HG03469 (cell line): ENCODE data around the gene SLC22A1.
"Not testable (repeated sequence)": the region's sequence is repeated elsewhere in the genome, so short reads cannot be mapped to it uniquely, and the experiment has no call there.

ENCODE experiments used
- ATAC-seq: cut with Tn5 transposase; IDR thresholded peaks from one replicate; pipeline ENCODE4 v1.9.1; 2021; ENCODE audit warnings: mild to moderate bottlenecking, moderate library complexity, moderate number of reproducible peaks; ENCODE audit not compliant: unreplicated experiment

SLC22A1 gene

DNA sequence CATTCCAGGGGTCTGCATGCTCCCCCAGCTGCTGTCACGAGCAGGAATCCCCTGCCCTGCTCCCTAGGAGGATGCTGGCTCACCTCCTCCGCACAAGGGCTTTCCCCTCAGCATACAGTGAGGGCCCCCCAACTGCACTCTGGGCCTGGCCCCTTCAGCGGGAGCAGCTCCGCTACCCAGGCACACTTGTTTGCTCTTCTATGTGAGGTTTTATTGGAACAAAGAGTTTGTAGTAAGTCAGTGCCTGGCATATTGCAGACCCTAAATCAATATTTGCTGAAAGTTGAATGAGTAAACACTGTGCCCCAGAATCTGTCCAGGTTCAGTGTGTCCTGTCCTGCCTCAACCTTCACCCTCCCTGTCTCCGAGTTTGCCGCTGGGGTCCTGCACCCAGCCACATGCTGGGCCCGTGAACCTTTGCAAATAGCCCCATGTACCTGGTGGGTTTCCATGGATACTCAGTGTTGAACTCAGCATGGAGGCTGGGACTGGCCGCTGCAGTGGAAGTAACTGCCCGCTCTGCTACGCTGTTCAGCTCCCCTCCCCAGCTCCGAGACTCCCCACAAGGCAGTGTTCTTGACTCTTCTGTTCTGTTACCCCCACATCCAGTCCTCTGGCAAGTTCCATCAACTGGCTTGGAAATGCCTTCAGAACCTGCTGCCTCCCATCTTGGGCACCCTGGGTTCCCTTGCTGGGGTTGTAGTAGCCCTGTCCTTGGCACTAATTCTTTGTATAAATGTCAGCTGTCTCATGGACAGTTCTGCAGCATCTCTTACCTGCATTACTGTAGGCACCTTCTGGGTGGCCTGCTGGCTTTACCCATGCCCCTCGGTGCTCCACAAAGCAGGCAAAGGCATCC is 15.7 kb downstream of the SLC22A1 start:
- no peak for ATAC-seq

DNA sequence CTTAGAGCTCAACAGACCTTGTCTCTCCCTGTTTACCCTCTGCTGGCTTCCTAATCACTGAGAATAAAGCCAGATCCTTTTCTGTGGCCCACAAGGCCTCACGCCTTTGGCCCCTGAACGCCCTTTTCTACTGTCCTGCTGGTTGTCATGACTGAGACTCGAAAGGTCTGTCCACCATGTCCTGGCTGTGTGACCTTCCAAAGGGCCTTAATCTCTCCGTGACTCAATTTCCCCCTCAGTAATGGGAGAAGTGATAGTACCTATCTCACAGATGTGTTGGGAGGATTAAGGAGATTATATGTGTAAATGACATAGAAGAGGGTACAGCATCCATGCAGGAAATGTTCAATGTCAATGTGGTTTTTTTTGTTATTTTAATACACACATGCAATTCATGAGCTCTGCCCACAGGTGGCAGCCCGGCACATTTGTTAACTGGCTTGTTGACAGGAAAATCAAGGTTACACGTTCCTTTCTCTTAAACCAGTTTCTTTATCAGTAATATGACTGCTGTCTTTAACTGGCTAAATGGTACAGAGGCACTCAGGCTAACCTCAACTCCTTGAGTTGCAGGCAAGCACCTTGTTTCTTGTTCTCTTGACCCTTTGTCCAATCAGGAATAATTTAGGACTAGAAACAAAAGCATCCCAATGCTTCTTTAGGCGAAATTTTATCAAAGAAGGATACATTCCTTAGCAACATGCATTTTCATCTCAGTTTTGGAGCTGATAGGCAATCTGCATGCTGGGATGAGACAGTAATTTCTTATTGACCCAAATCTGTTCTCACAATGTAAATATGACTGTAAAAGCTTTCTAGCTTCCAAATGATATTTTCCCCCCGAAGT is 16.6 kb downstream of the SLC22A1 start:
- peak; percentile 41 for ATAC-seq

- no peak for ATAC-seq
Measured at GRCh38 chr6:160138839-160139419, 17.3 kb downstream of the SLC22A1 start.

DNA sequence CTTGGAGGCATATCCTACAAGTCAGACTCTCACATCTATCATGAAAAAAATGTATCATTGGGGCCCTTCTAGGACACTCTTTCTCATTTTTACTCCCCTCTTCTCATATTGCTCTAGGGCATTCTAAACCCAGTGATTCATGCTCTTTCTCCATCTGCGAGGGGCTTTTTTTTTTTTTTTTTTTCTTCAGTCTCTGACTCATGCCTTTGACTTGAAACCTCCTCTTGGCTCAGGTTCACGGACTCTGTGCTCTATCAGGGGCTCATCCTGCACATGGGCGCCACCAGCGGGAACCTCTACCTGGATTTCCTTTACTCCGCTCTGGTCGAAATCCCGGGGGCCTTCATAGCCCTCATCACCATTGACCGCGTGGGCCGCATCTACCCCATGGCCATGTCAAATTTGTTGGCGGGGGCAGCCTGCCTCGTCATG is 17.8 kb downstream of the SLC22A1 start:
- no peak for ATAC-seq

DNA sequence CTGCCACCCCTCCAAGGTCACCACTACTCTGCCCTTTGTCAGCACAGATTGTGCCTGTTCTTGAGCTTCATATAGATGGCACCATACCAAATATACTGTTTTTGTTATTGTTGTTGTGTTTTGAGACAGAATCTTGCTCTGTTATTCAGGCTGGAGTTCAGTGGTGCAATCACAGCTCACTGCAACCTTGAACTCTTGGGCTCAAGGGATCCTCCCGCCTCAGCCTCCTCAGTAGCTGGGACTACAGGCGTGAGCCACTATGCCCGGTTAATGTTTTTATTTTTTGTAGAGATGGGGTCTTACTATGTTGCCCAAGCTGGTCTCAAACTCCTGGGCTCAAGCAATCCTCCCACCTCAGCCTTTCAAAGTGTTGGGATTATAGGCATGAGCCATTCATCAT is 18.9 kb downstream of the SLC22A1 start:
- ATAC-seq = not testable (repeated sequence)

DNA sequence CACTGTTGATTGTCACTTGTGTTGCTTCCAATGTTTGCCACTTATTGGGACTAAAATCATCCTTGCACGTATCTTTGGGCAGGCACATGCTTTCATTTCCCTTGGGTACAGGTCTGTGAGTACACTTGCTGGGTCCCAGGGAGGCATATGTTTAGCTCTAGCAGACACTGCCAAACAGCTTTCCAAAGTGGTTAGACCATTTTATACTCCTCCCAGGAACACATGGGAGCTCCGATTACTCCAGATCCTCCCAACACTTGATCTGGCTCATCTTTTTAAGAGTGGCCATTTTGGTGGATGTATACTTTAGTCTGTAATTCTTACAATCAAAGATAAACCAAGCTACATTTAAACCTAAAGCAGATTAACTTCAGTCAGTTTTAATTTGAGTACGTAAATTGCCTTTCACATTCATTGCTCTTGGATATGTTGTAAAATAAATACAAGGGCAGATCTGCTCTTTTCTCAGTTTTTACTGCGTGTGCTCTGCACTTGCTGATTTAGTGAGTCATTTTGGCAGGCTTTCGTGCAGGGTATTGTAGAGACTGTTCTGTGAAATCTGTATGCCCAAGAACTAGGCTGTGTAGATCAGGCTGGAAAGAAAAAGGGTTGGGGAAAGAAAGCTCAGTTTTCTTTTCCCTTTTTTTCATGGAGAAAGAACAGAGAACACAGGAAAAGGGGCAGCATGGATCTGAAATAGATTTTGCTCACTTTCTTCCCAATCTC is 19.5 kb downstream of the SLC22A1 start:
- no peak for ATAC-seq

GRCh38 chr6:160142115-160142715 is 20.6 kb downstream of the SLC22A1 start:
- no peak for ATAC-seq

DNA sequence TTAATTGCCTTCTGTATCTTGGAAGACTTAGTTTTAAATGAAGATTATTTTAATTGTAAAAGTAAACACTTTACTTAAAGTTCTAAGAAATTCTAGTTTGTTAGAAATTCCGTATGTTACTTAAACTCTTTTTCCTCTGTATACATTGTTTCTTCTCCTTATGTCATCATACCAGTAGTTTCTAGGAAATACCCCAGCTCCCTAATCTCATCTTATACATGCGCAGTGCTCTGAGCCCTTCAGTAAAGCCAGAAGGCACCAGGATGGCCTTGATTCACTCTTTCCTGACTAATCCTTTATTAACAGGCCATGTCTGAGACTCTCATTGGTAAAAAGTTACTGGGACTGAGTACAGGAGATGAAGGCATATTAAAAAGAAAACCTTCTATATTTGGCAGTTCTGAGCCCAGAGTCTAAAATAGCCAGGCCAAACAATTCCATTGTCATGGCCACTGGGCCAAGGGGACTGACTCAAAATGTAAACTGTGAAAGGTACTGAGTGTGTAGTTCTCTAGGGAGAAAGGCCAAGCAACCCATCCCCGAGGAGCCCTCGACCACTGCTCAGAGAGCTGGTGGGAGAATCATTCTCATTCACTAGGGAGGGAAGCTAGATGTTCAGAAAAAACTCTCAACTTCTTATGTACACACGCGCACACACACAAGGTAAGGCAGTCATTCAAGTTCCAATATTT is 25.0 kb downstream of the SLC22A1 start:
- ATAC-seq = no peak

GRCh38 chr6:160147146-160147536 is 25.5 kb downstream of the SLC22A1 start:
- no peak for ATAC-seq

- ATAC-seq = no peak
Measured at GRCh38 chr6:160154471-160154870, 32.9 kb downstream of the SLC22A1 start.

DNA sequence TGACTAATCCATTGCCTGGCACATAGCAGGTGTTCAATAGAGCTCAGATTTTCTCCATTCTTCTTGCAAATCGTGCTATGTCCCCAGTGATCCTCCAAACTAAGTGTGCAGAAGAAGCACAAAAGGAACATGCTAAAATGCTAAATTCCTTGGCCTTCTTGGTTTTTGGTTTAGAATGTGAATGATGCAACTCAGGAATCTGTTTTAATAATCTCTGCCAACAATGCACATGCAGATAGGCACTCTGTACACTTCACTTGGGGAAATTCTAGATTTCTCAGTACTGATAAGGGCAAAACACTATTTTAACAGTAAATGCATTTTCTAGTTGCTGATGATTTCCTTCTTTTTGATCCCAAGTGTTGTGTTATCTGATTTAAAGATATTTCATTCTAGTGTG is 35.2 kb downstream of the SLC22A1 start:
- no peak for ATAC-seq

DNA sequence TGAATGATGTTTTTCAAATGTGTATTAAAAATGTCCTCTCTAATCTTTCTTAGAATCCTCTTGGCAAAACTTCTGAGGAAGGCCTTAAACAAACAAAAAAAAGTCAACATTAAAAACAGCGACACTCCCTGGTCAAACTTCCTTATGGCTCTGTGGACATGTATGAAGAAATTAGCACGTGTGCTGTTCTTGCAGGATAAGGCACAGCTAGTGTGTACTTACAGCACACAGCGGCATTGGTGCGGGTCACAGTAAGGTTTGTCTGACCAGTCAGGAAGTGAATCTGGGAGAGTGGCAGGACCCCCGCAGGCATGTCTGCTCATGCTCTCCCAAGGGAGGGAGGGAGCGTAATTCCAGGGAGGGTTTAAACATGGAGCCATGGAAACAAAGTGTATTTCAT is 38.8 kb downstream of the SLC22A1 start:
- no peak for ATAC-seq

DNA sequence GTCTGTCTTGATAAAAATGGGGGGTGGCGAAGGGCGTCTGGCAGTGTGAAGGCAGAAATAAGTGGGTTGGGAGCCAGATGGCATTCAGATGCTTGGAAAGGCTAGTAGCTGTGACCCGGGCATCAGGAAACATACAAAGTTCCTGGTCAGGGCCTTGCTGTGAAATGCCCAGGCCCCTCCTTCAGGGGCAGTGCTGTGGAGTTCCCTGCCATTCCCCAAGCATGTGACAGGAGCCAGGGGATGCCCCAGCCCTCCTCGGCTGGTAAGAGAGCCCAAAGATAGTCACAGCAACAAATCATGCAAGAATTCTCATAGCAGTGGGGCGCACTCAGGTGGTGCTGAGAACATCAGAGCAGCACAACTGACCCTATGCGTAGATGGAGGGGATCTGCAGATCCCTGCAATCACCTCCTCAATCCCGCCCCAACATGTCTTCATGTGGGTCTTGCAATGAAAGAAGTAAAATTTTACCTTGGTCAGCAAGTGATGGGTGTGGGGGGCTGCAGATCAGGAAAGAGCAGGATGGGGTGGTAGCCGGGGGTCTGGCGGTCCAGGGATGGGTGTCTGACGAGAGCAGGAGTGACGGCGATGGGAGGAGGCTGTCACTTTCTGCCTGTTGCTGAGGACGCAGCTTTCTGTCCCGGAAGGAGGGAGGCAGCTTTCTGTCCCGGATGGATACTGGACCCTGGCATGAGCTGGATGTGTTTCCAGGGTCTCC is 39.5 kb downstream of the SLC22A1 start:
- ATAC-seq = no peak

- ATAC-seq = no peak
Measured at GRCh38 chr6:160161647-160161986, 40.0 kb downstream of the SLC22A1 start.

DNA sequence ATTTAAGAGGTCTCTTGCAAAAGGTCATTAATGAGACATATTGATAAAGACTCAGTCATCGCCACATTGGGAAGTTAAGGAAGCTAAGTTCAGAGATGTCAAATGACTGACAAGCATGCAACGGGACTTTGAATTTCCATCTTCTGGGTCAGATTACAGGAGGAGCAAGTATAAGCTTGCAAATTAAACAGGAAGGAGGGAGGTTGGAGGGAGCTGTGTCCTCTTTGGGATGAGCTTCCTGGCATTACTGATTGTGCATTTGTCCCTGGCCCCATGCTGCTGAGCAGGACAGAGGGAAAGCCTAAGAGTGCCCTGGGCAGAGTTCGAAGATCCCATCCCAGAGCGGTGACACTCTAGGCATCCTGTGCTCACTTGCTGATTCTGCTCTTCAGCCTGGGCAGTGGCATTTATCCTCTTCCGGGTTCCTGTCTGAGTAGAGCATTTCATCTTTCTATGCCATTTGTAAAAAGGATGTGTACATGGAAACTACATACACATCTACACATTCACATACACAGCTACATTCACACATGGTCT is 40.5 kb downstream of the SLC22A1 start:
- ATAC-seq = no peak

DNA sequence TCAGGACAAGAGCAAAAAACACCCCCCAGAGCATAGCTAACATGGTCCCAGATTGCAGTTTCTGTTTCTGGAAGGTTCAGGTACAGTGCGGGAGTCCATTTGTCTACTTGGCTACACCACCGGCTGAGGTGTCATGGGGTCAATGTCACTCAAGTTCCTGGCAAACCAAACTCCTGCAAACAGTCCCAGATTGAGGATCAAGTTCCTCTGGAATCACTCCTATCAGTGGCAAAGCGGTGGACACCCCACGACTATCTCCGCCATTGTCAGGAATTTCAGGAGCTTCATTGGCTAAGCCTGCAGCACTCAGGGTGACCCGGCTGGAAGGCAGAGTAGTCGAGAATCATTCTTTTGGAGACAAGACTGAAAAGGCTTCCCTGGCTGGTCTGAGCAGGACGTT is 41.8 kb downstream of the SLC22A1 start:
- ATAC-seq = no peak

DNA sequence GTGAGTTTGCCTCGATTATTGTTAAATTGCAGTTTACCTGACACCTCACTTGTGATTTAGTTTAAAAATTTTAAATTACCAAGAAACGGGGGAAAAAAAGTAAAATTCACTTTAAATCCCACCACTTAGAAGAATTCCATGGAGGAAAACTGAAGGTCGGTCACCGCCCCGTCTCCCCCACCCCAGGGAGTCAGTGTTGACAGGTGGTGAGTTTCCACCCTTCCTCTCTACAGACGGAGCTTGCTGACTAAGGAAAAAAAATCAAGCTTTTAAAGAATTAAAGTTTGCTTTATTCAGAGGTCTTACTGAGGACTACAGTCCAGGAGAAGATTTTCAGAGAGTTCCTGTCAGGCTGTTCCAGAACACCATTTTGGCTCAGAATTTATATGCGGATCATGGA is 42.3 kb downstream of the SLC22A1 start:
- ATAC-seq = no peak

DNA sequence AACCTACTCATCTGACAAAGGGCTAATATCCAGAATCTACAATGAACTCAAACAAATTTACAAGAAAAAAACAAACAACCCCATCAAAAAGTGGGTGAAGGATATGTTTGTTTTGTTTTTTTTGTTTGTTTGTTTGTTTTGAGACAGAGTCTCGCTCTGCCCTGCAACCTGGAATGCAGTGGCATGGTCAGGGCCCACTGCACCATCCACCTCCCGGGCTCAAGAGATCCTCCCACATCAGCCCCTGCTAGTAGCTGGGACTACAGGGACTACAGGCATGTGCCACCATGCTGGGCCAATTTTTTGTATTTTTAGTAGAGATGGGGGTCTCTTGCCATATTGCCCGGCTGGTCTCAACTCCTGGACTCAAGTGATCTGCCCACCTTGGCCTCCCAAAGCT is 44.3 kb downstream of the SLC22A1 start:
- ATAC-seq = not testable (repeated sequence)
